Adrenal gland (tissue), 5 donors: ENCODE data around the gene GPR158.

Experiments
- POLR2A ChIP-seq, 2 donors: fragments of 450-650 bp; IDR thresholded peaks; one replicate each; pipeline ENCODE4 v1.6.1; 2017; ENCODE audit warnings: antibody characterized with exemption in 2 of 2, mild to moderate bottlenecking in 2 of 2, moderate library complexity in 1 of 2
- TF ChIP-seq, protein P1 (sequence below), 6 experiments: fragments of 450-650 bp in 4 of 6; fragments of 200-600 bp in 2 of 6; sonication (generic) in 1 of 6; IDR thresholded peaks; 1 replicate in 5 of 6; 2 replicates in 1 of 6; pipeline versions ENCODE4 v1.5.1 to v1.8.0; 2016 to 2021; ENCODE audit warnings: antibody characterized with exemption in 6 of 6, mild to moderate bottlenecking in 2 of 6, moderate library complexity in 1 of 6
- donor health status: DM: no; HTN: no; CAD: no.

DNA sequence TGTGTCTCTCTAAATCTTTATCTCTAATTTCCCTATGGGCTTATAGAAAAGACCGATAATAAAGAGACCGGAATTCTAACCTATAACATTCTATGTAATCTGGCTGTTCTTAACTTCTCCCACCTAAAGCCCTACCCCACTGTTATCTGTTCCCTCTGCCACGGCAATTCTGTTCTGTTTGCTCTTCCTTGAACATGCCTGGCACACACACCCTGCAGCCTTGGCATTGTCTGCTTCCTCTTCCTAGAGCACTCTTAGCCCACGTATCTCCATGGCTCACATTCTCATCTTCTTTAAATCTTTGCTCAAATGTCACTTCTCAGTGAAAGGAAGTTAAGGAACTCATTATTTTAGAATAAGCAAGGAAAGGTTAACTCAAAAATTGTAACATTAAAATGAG, 309.2 kb downstream of the GPR158 start:
- TF ChIP-seq, protein P1, sequence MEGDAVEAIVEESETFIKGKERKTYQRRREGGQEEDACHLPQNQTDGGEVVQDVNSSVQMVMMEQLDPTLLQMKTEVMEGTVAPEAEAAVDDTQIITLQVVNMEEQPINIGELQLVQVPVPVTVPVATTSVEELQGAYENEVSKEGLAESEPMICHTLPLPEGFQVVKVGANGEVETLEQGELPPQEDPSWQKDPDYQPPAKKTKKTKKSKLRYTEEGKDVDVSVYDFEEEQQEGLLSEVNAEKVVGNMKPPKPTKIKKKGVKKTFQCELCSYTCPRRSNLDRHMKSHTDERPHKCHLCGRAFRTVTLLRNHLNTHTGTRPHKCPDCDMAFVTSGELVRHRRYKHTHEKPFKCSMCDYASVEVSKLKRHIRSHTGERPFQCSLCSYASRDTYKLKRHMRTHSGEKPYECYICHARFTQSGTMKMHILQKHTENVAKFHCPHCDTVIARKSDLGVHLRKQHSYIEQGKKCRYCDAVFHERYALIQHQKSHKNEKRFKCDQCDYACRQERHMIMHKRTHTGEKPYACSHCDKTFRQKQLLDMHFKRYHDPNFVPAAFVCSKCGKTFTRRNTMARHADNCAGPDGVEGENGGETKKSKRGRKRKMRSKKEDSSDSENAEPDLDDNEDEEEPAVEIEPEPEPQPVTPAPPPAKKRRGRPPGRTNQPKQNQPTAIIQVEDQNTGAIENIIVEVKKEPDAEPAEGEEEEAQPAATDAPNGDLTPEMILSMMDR (IDR thresholded peaks at IDR 0.05) = no peak
- TF ChIP-seq POLR2A (IDR thresholded peaks at IDR 0.05) = no peak
